Embryonic facial prominence (tissue), 1 donor: ENCODE measurements around the gene ZNF26.
"Not testable (repeated sequence)": the region's sequence is repeated elsewhere in the genome, so short reads cannot be mapped to it uniquely, and the experiment has no call there.

Experiments used
- DNase-seq: peaks from one replicate; pipeline ENCODE4 v3.0.0-alpha.2; 2016; ENCODE audit errors: extremely low spot score

The ZNF26 gene

GRCh38 chr12:132986001-132986884, at the start of gene ZNF26:
Gene ZNF26, plus strand, starts transcription at chr12:132986367. Its CDS starts 474 bp downstream, at chr12:132986841.
- DNase-seq, result peak; percentile 88

GRCh38 chr12:132936921-132937320, 49.2 kb upstream of the ZNF26 start:
- DNase-seq, result not testable (repeated sequence)

- no peak for DNase-seq
These were observed 48.7 kb upstream of the ZNF26 start for GRCh38 chr12:132937476-132937875.

DNA sequence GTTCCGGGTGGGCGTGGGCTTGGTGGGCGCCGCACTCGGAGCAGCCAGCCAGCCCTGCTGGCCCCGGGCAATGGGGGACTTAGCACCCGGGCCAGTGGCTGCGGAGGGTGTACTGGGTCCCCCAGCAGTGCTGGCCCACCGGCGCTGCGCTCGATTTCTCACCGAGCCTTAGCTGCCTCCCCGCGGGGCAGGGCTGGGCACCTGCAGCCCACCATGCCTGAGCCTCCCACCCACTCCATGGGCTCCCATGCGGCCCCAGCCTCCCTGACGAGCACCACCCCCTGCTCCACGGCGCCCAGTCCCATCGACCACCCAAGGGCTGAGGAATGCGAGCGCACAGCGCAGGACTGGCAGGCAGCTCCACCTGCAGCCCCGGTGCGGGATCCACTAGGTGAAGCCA, 47.4 kb upstream of the ZNF26 start:
- DNase-seq, result not testable (repeated sequence)

- no peak for DNase-seq
These were observed 46.0 kb upstream of the ZNF26 start for GRCh38 chr12:132940071-132940719.

DNA sequence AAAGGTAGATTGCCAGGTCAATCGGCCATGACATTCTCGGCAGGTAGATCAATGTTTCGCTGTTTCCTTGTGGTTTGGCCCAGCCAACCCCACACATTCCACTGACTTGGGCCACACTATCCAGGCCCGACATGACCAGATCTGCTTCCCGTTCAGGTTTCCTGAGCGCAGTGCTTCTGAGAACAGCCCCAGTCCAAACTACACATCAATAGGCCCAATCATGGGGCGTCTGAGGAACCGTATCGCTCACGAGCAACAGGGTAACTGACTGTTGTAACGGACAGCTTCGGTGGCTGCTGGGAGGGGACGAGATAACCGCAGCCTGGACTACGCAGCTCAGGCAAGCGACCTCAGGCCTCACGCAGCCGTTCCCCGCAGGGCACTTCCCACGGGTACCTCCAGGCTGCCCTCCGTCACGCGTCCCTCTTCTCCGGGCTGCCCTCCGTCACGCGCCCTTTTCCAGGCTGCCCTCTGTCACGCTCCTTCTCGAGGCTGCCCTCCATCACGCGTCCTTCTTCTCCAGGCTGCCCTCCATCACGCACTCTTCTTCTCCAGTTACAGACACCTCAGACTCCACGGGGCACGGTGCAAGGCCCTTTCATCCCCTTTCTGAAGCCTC, 44.7 kb upstream of the ZNF26 start:
- no peak for DNase-seq

DNA sequence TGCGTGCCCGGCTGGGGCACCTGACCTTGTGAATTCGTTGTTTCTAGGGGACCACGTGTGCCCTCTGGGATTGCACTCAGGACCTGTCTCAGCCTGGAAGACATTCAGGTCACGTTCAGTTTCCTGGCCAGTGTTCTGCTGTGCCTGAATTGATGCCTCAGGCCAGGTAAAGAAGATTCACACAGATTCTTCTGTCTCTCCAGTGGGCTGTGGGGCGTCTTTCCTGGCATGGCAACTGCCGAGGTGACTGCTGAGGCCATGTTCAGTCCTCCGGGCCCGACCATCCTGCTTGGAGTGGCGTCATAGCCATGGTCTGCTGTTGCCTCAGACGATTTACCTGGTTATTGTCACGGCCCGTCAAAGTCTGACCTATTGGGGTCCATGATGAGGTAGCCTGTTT, 43.6 kb upstream of the ZNF26 start:
- DNase-seq, result no peak

DNA sequence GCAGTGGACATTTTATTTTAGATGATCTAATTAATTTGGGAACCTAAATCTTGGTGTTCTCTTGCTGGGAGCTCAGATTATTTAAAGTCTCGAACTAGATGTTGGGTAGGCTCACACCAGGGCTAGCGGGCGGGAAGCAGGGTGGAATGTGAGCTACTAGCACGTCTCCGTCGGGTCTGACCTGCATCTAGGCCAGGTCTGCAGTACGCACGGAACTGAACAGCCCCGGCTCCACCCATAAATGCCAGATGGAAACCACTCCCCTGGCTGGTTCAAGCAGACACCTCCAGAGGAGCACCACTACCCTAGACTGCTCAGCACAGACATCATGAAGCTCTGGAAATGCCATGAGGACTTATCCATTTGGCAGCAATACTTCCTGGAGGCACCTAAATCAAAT, 40.4 kb upstream of the ZNF26 start:
- no peak for DNase-seq

GRCh38 chr12:132946246-132946820, 39.8 kb upstream of the ZNF26 start:
- DNase-seq, result no peak

DNA sequence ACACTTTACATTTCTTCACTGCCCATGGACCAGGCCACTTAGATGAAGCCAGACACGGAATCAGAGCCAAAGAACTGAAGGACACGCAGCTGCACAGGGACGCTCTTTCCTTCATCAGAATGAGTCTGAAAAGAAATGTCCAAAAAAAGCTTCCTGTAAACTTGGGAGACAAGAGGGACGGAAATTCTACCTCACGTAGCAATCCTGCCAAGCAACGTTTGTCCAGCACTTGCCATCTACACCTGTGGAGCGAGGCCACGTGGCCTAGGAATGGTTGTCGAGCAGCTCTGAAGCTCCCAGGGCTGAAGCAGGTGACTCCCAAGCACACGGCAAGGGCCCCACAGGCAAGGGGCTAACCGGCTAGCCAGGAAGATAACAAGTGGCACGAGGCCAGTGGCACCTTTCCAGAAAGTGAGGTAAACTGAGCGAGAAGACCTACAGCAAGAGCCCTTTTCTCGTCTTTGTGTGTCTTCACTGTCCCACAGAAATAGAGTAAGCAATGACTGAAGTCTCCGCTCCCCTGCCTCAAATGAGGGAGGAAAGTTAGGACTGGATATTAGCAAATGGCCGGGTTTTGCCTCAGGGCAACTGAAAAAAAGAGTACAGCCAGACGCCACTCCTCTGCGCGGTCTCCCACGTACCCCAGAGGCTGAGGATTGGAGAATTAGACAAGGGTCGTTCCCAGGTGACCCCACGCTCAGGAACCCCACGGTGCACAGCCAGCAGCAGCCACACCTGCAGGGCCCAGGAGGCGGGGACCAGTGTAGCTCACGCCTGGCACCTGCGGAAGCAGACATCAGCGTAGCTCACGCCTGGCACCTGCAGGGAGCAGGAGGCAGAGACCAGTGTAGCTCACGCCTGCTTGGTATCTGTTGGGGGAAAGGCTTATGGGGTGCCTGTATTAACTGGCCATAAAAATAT, 37.8 kb upstream of the ZNF26 start:
- no peak for DNase-seq

- DNase-seq, result no peak
These were observed 36.0 kb upstream of the ZNF26 start for GRCh38 chr12:132949936-132950837.

GRCh38 chr12:132950844-132951535, 35.2 kb upstream of the ZNF26 start:
- no peak for DNase-seq

- no peak for DNase-seq
These were observed 34.5 kb upstream of the ZNF26 start for GRCh38 chr12:132951649-132952048.

- no peak for DNase-seq
These were observed 33.6 kb upstream of the ZNF26 start for GRCh38 chr12:132952371-132953162.

DNA sequence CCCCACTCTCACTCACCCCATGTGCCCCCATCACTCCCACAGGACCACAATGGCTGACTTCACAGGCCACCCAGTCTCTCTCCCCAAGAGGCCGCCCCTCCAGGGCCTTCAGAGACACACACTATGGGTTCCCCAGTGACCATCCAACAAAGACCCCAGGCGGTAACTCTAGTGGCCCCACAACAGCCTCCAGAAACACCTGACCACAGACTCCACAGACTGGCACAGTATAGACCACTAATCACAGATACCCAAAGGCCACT, 33.1 kb upstream of the ZNF26 start:
- DNase-seq, result no peak

GRCh38 chr12:132953771-132954170, 32.4 kb upstream of the ZNF26 start:
- DNase-seq, result no peak

DNA sequence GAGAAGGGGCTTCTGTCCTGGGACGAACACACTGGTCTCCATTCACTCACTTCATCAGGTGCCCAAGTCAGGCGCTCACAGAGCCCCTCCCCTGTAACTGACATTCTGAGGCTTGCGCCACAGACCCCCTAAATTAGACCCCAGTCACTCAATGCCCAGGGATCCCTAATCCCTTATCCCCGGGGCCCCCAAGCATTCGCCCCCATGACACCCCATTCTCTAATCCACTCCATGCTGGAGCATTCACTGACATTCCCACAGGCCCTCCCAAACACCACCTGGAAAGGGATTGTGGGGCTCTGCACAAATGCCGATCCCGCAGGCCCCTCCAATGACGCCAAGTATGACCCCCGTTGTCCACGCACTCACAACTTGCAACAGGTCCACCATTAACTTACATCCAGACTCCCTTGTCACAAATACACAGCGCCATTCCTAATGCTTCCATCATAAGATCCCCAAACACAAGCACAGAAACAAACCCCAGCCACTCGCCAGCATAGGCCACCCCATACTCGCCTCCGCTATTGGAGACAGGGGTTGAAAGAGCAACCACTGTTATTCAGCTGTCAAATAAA, 31.6 kb upstream of the ZNF26 start:
- DNase-seq, result no peak

- no peak for DNase-seq
These were observed 30.8 kb upstream of the ZNF26 start for GRCh38 chr12:132955094-132956010.
